H9 (cell line): ENCODE results near the gene TEKT3. TPM values are rescaled to one million over a fixed set of nuclear protein-coding genes. Genes with fewer than 3 reads are reported as not detected.

Experiments used
- DNase-seq: peaks from one replicate; pipeline ENCODE4 v3.0.0-alpha.2; 2017
- H2AFZ ChIP-seq: one replicate; pipeline ENCODE4 v1.6.1; 2013; ENCODE audit warnings: mild to moderate bottlenecking, low read length, control low read depth, moderate library complexity
- H2AK5ac ChIP-seq: 2 replicates; pipeline ENCODE4 v1.6.1; 2013; ENCODE audit warnings: low read length, control low read depth, mixed read lengths; ENCODE audit not compliant: insufficient read length
- H2BK120ac ChIP-seq: one replicate; pipeline ENCODE4 v1.6.1; 2013; ENCODE audit warnings: low read depth, mild to moderate bottlenecking, low read length, control low read depth, inconsistent platforms; ENCODE audit not compliant: poor library complexity, severe bottlenecking
- H2BK12ac ChIP-seq: 2 replicates; pipeline ENCODE4 v1.6.1; 2013; ENCODE audit warnings: low read length, control low read depth, mixed read lengths, low read depth; ENCODE audit not compliant: insufficient read length
- H2BK15ac ChIP-seq: 2 replicates; pipeline ENCODE4 v1.6.1; 2013; ENCODE audit warnings: low read depth, low read length, control low read depth
- H2BK20ac ChIP-seq: one replicate; pipeline ENCODE4 v1.6.1; 2013; ENCODE audit warnings: low read depth, mild to moderate bottlenecking, low read length, control low read depth, inconsistent platforms; ENCODE audit not compliant: poor library complexity, severe bottlenecking
- H2BK5ac ChIP-seq: 2 replicates; pipeline ENCODE4 v1.6.1; 2013; ENCODE audit warnings: low read length, control low read depth, mixed read lengths; ENCODE audit not compliant: insufficient read length
- H3K14ac ChIP-seq: 2 replicates; pipeline ENCODE4 v1.6.1; 2013; ENCODE audit warnings: low read length, control low read depth; ENCODE audit not compliant: insufficient read depth
- H3K18ac ChIP-seq: 2 replicates; pipeline ENCODE4 v1.6.1; 2013; ENCODE audit warnings: low read depth, mild to moderate bottlenecking, mixed read lengths, low read length, control low read depth; ENCODE audit not compliant: insufficient read length
- H3K23ac ChIP-seq: 2 replicates; pipeline ENCODE4 v1.6.1; 2013; ENCODE audit warnings: low read length, control low read depth, mixed read lengths, low read depth; ENCODE audit not compliant: insufficient read length
- H3K23me2 ChIP-seq: 2 replicates; pipeline ENCODE4 v1.6.1; 2013; ENCODE audit warnings: low read depth, mild to moderate bottlenecking, mixed read lengths, low read length, control low read depth; ENCODE audit not compliant: insufficient read length, poor library complexity, severe bottlenecking
- H3K27ac ChIP-seq: 2 replicates; pipeline ENCODE4 v1.5.1; 2013; ENCODE audit warnings: low read length, control low read depth, mixed read lengths, low read depth; ENCODE audit not compliant: insufficient read length
- H3K27me3 ChIP-seq: 2 replicates; pipeline ENCODE4 v1.6.1; 2013; ENCODE audit warnings: low read length, control low read depth, inconsistent platforms; ENCODE audit not compliant: insufficient read depth
- H3K4ac ChIP-seq: 2 replicates; pipeline ENCODE4 v1.6.1; 2013; ENCODE audit warnings: low read depth, mild to moderate bottlenecking, control low read depth, inconsistent platforms, low read length, moderate library complexity
- H3K4me1 ChIP-seq: 2 replicates; pipeline ENCODE4 v1.6.1; 2013; ENCODE audit warnings: low read length, control low read depth, inconsistent platforms; ENCODE audit not compliant: insufficient read depth
- H3K4me2 ChIP-seq: 2 replicates; pipeline ENCODE4 v1.6.1; 2013; ENCODE audit warnings: low read length, control low read depth, mixed read lengths; ENCODE audit not compliant: insufficient read length, insufficient read depth
- H3K56ac ChIP-seq: 2 replicates; pipeline ENCODE4 v1.6.1; 2013; ENCODE audit warnings: low read depth, mild to moderate bottlenecking, mixed read lengths, low read length, control low read depth; ENCODE audit not compliant: insufficient read length
- H3K79me1 ChIP-seq: 2 replicates; pipeline ENCODE4 v1.6.1; 2013; ENCODE audit warnings: low read depth, mild to moderate bottlenecking, moderate library complexity, low read length, control low read depth, inconsistent platforms; ENCODE audit not compliant: insufficient read depth, poor library complexity, severe bottlenecking
- H3K79me2 ChIP-seq: 2 replicates; pipeline ENCODE4 v1.6.1; 2013; ENCODE audit warnings: low read length, control low read depth, inconsistent platforms; ENCODE audit not compliant: insufficient read depth
- H3K9ac ChIP-seq: 2 replicates; pipeline ENCODE4 v1.6.1; 2013; ENCODE audit warnings: low read length, control low read depth, mixed read lengths; ENCODE audit not compliant: insufficient read length; ENCODE audit errors: extremely low read depth
- H3K9me3 ChIP-seq: one replicate; pipeline ENCODE4 v1.6.1; 2013; ENCODE audit warnings: low read depth, low read length, inconsistent platforms; ENCODE audit not compliant: control insufficient read depth
- H3T11ph ChIP-seq: one replicate; pipeline ENCODE4 v1.6.1; 2013; ENCODE audit warnings: mild to moderate bottlenecking, low read length, control low read depth, inconsistent platforms
- H4K20me1 ChIP-seq: one replicate; pipeline ENCODE4 v1.6.1; 2013; ENCODE audit not compliant: control insufficient read depth, insufficient read length, insufficient read depth
- H4K5ac ChIP-seq: 2 replicates; pipeline ENCODE4 v1.6.1; 2013; ENCODE audit warnings: low read depth, mild to moderate bottlenecking, mixed read lengths, low read length, control low read depth; ENCODE audit not compliant: insufficient read length
- H4K8ac ChIP-seq: replicated peaks from 2 replicates; pipeline ENCODE4 v1.6.1; 2013; ENCODE audit warnings: low read length, control low read depth, mixed read lengths, low read depth; ENCODE audit not compliant: insufficient read length
- H4K91ac ChIP-seq: 2 replicates; pipeline ENCODE4 v1.6.1; 2013; ENCODE audit warnings: low read depth, mild to moderate bottlenecking, moderate library complexity, mixed read lengths, low read length, control low read depth; ENCODE audit not compliant: insufficient read length
- H3K27ac Mint-ChIP-seq, 3 experiments: 2 replicates in 2 of 3; 3 replicates in 1 of 3; pipeline ENCODE4 v1.8.0; 2020 to 2021; ENCODE audit warnings: mixed read lengths in 3 of 3, mild to moderate bottlenecking in 1 of 3, moderate library complexity in 1 of 3
- H3K27me3 Mint-ChIP-seq: 2 replicates; pipeline ENCODE4 v1.8.0; 2021; ENCODE audit warnings: low read depth, mild to moderate bottlenecking, moderate library complexity, mixed read lengths
- H3K36me3 Mint-ChIP-seq, 3 experiments: 2 replicates in 2 of 3; 3 replicates in 1 of 3; pipeline ENCODE4 v1.8.0; 2020 to 2021; ENCODE audit warnings: low read depth in 3 of 3, mixed read lengths in 3 of 3; ENCODE audit not compliant: insufficient read depth in 1 of 3
- H3K4me1 Mint-ChIP-seq, 2 experiments: 2 replicates each; pipeline ENCODE4 v1.8.0; 2020; ENCODE audit warnings: mixed read lengths in 2 of 2
- H3K4me3 Mint-ChIP-seq, 2 experiments: 2 replicates in 1 of 2; 3 replicates in 1 of 2; pipeline ENCODE4 v1.8.0; 2020 to 2021; ENCODE audit warnings: mild to moderate bottlenecking in 2 of 2, mixed read lengths in 2 of 2, moderate library complexity in 1 of 2
- H3K9me3 Mint-ChIP-seq, 2 experiments: 2 replicates in 1 of 2; 3 replicates in 1 of 2; pipeline ENCODE4 v1.8.0; 2020; ENCODE audit warnings: mild to moderate bottlenecking in 2 of 2, mixed read lengths in 2 of 2, moderate library complexity in 1 of 2
- WGBS: extraction: QIAGEN DNeasy Blood & Tissue Kit; methylation state at CpG from one replicate; pipeline ENCODE4 v1.1.7; 2013; ENCODE audit warnings: missing lambda C conversion rate, low lambda C conversion rate, mixed read lengths; ENCODE audit not compliant: insufficient read length; ENCODE audit errors: extremely low coverage; 5-methylcytosine and 5-hydroxymethylcytosine counted together
- total RNA-seq: library from RNA; stranded (reverse); gene quantifications from 2 replicates; pipeline ENCODE4 v1.2.1, GENCODE V29; 2021
- TF ChIP-seq, protein P1 (sequence below): fragments of 200-600 bp; sonication (generic); conservative IDR thresholded peaks from 3 replicates; pipeline ENCODE4 v1.8.0; 2021; ENCODE audit warnings: antibody characterized with exemption, mild to moderate bottlenecking

The TEKT3 gene
- total RNA-seq, 1 experiment from 2014 or later: 0.42 TPM

DNA sequence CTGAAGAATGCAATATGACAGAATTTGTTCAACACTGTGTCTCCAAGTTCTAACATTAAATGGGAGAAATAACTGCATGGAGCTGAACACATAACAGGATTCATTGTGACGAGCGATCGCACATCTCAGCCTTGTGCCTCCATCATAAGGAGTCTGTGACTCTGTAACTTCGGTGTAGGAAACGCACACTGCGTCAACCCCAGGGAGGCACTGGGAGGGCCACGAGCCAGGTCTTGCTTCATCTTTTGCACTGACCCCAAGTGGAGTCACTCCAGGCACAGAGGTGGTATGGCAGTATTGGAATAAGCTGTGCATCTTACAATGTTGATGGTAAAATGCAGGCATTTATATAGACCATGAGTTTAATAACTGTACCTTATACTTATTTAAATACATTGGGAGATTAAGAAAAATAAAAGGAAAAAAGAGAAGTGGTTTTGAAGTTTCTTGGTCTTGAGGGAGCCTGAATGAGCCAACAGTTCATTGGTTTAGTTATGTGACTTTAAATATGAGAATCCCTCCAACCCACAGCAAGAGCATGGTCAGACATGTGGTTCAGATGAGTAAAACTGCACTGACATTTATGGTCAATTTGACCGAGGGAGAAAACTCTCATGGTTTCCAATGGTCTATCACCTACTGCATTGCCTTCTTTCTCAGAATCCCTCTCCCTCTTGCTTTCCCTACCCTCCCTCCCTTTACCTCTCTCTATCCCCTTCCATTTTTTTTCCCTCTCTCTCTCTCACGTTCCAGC, 70.6 kb downstream of the TEKT3 start:
- no peak overlapping the region for H2BK120ac ChIP-seq
- Mint-ChIP-seq H3K4me1 (no peaks in the 10 kb centered on the region), H3K36me3 (no peaks in the 10 kb centered on the region; a peak in 2 of 7 replicates), H3K9me3 (peaks cover 10 to 13% of the 10 kb centered on the region in 2 experiments), H3K27me3 (peaks cover 43% of the 10 kb centered on the region), H3K4me3 (no peak overlapping the region), H3K27ac (no peak overlapping the region; a peak in 1 of 7 replicates)
- no peak overlapping the region for H2BK15ac ChIP-seq
- H3K14ac ChIP-seq: no peak overlapping the region
- no peaks in the 10 kb centered on the region for H3K79me2 ChIP-seq
- WGBS: 100% methylated on average over 1 of the region's 9 CpGs
- H4K8ac ChIP-seq: no peak overlapping the region
- H4K20me1 ChIP-seq: no peaks in the 10 kb centered on the region
- no peak overlapping the region for H3K4ac ChIP-seq
- H3K56ac ChIP-seq: no peak overlapping the region
- H2BK12ac ChIP-seq: no peak overlapping the region
- no peak overlapping the region for H3K18ac ChIP-seq
- H2BK5ac ChIP-seq: no peak overlapping the region
- H4K5ac ChIP-seq: no peak overlapping the region
- no peaks in the 10 kb centered on the region for H3K23me2 ChIP-seq
- TF ChIP-seq, protein P1, sequence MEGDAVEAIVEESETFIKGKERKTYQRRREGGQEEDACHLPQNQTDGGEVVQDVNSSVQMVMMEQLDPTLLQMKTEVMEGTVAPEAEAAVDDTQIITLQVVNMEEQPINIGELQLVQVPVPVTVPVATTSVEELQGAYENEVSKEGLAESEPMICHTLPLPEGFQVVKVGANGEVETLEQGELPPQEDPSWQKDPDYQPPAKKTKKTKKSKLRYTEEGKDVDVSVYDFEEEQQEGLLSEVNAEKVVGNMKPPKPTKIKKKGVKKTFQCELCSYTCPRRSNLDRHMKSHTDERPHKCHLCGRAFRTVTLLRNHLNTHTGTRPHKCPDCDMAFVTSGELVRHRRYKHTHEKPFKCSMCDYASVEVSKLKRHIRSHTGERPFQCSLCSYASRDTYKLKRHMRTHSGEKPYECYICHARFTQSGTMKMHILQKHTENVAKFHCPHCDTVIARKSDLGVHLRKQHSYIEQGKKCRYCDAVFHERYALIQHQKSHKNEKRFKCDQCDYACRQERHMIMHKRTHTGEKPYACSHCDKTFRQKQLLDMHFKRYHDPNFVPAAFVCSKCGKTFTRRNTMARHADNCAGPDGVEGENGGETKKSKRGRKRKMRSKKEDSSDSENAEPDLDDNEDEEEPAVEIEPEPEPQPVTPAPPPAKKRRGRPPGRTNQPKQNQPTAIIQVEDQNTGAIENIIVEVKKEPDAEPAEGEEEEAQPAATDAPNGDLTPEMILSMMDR: no peak
- H4K91ac ChIP-seq: no peak overlapping the region
- H3K27ac ChIP-seq: no peak overlapping the region
- H2AK5ac ChIP-seq: no peak overlapping the region
- no peak overlapping the region for H3K9ac ChIP-seq
- no peaks in the 10 kb centered on the region for H3K79me1 ChIP-seq
- DNase-seq: no peak
- H2AFZ ChIP-seq: no peak overlapping the region
- no peak overlapping the region for H3T11ph ChIP-seq
- H3K23ac ChIP-seq: no peak overlapping the region
- no peaks in the 10 kb centered on the region; the same call in 1 of the 2 replicates for H3K27me3 ChIP-seq
- H3K4me2 ChIP-seq: no peak overlapping the region
- no peak overlapping the region for H2BK20ac ChIP-seq
- no peaks in the 10 kb centered on the region for H3K4me1 ChIP-seq
- H3K9me3 ChIP-seq: no peaks in the 10 kb centered on the region
